K562 (cell line): ENCODE results near the gene GALNT17. TPM values are rescaled to one million over a fixed set of nuclear protein-coding genes. Genes with fewer than 3 reads are reported as not detected.

Experiments
- ATAC-seq: fragments of 200-7000 bp; cut with Tn5 transposase; 3 replicates; pipeline ENCODE4 v1.9.1; 2020; ENCODE audit warnings: moderate library complexity
- BruUV-seq: library from RNA; stranded (reverse); fragments of 400-500 nt; replicated peaks from 2 replicates; lab custom pipeline; 2021; lab: Mats Ljungman, UMichigan
- CTCF ChIA-PET: fragments of 300-600 bp; formaldehyde crosslinking; extraction: SDS; loops from one replicate; lab custom pipeline; 2021; ENCODE audit warnings: low intra/inter-chr PET ratio; lab: Yijun Ruan, JAX
- POLR2A ChIA-PET: fragments of 300-600, 350-650 bp; sonication (Branson Sonifier 250); formaldehyde crosslinking; extraction: SDS; loops from one replicate; lab custom pipeline; 2021; ENCODE audit warnings: antibody characterized with exemption, inconsistent platforms; lab: Yijun Ruan, JAX
- DNase-seq, 4 experiments: peaks; one replicate each; pipeline versions ENCODE4 v3.0.0 to v3.0.0-alpha.2; 2011 to 2018; ENCODE audit warnings: low spot score in 3 of 4, mixed read lengths in 3 of 4; ENCODE audit errors: extremely low read depth in 1 of 4
- FAIRE-seq: peaks from 2 replicates; lab custom pipeline; 2011; peaks lifted over from hg19 to GRCh38; lab: Jason Lieb, UNC
- H2AFZ ChIP-seq: 2 replicates; pipeline ENCODE4 v1.6.0; 2011; ENCODE audit warnings: low read depth, low read length, control low read depth, inconsistent platforms
- H3K27ac ChIP-seq: fragments of 200-600 bp; 3 replicates; pipeline ENCODE4 v1.8.0; 2011; ENCODE audit warnings: low read depth, mild to moderate bottlenecking, control low read depth, inconsistent platforms, low read length, moderate library complexity, mixed read lengths; ENCODE audit errors: extremely low read depth
- H3K27me3 ChIP-seq, 2 experiments: fragments of 300-600 bp in 1 of 2; 2 replicates in 1 of 2; 3 replicates in 1 of 2; pipeline versions ENCODE4 v1.6.0 to v1.8.0; 2011; ENCODE audit warnings: inconsistent platforms in 2 of 2, low read length in 2 of 2, mild to moderate bottlenecking in 1 of 2, mixed read lengths in 1 of 2, moderate library complexity in 1 of 2; ENCODE audit not compliant: control insufficient read depth in 2 of 2, insufficient read depth in 2 of 2
- H3K36me3 ChIP-seq: fragments of 300-600 bp; 3 replicates; pipeline ENCODE4 v1.8.0; 2011; ENCODE audit warnings: mild to moderate bottlenecking, low read length, inconsistent platforms; ENCODE audit not compliant: control insufficient read depth, insufficient read depth
- H3K4me1 ChIP-seq, 2 experiments: fragments of 200-600 bp in 1 of 2; replicated peaks in 1 of 2; 2 replicates in 1 of 2; 3 replicates in 1 of 2; pipeline versions ENCODE4 v1.5.1 to v1.8.0; 2011; ENCODE audit warnings: inconsistent platforms in 2 of 2, low read length in 2 of 2, mild to moderate bottlenecking in 1 of 2, mixed read lengths in 1 of 2, moderate library complexity in 1 of 2; ENCODE audit not compliant: control insufficient read depth in 2 of 2, insufficient read depth in 2 of 2
- H3K4me2 ChIP-seq: 2 replicates; pipeline ENCODE4 v1.6.1; 2011; ENCODE audit warnings: low read length, control low read depth, inconsistent platforms, mixed read lengths; ENCODE audit not compliant: insufficient read depth
- H3K4me3 ChIP-seq: fragments of 200-600 bp; sonication (generic), shearing (Covaris generic); 2 replicates; pipeline ENCODE4 v1.5.1; 2016; ENCODE audit warnings: control low read depth, inconsistent platforms
- H3K79me2 ChIP-seq: fragments of 200-600 bp; 3 replicates; pipeline ENCODE4 v1.8.0; 2011; ENCODE audit warnings: low read length, inconsistent platforms; ENCODE audit not compliant: control insufficient read depth, insufficient read depth
- H3K9ac ChIP-seq, 2 experiments: 2 replicates each; pipeline versions ENCODE4 v1.6.0 to v1.6.1; 2011; ENCODE audit warnings: low read depth in 2 of 2, low read length in 2 of 2, control low read depth in 1 of 2, inconsistent platforms in 1 of 2, mild to moderate bottlenecking in 1 of 2, mixed read lengths in 1 of 2; ENCODE audit not compliant: insufficient read depth in 1 of 2
- H3K9me1 ChIP-seq: one replicate; pipeline ENCODE4 v1.6.0; 2011; ENCODE audit warnings: inconsistent platforms, mild to moderate bottlenecking, low read length, moderate library complexity; ENCODE audit not compliant: control insufficient read depth, insufficient read depth
- H3K9me3 ChIP-seq: replicated peaks from 2 replicates; pipeline ENCODE4 v1.5.1; 2011; ENCODE audit warnings: low read depth, low read length, inconsistent platforms; ENCODE audit not compliant: control insufficient read depth, insufficient read depth
- H4K20me1 ChIP-seq: replicated peaks from 2 replicates; pipeline ENCODE4 v1.6.1; 2011; ENCODE audit warnings: low read length, inconsistent platforms, mixed read lengths; ENCODE audit not compliant: control insufficient read depth, insufficient read depth
- ADNP ChIP-seq: fragments of 200-800 bp; sonication (Bioruptor generic); IDR thresholded peaks from 2 replicates; pipeline ENCODE4 v1.6.1; 2016; ENCODE audit warnings: missing genetic modification characterization, missing compliant biosample characterization
- BDP1 ChIP-seq: IDR thresholded peaks from 3 replicates; pipeline ENCODE4 v1.6.1; 2011; ENCODE audit not compliant: insufficient read length, insufficient read depth
- HMG20B ChIP-seq: fragments of 250-450 bp; sonication (Bioruptor Pico); IDR thresholded peaks from 2 replicates; pipeline ENCODE4 v1.5.0; 2021; ENCODE audit warnings: mild to moderate bottlenecking
- MTA1 ChIP-seq: fragments of 450-650 bp; IDR thresholded peaks from 2 replicates; pipeline ENCODE4 v1.6.1; 2017; ENCODE audit warnings: borderline replicate concordance
- NEUROD1 ChIP-seq: fragments of 150-350 bp; IDR thresholded peaks from 2 replicates; pipeline ENCODE4 v1.6.1; 2014; ENCODE audit warnings: borderline replicate concordance, low read length, low read depth; ENCODE audit not compliant: partially characterized antibody
- SMARCA4 ChIP-seq: fragments of 450-650 bp; IDR thresholded peaks from 2 replicates; pipeline ENCODE4 v1.6.1; 2016
- ZEB2 ChIP-seq: fragments of 450-650 bp; IDR thresholded peaks from 2 replicates; pipeline ENCODE4 v1.6.1; 2016
- ZNF174 ChIP-seq: fragments of 250-450 bp; sonication (Bioruptor Pico); IDR thresholded peaks from 2 replicates; pipeline ENCODE4 v1.4.0; 2020; ENCODE audit warnings: mild to moderate bottlenecking
- ZNF24 ChIP-seq: fragments of 450-650 bp; IDR thresholded peaks from 2 replicates; pipeline ENCODE4 v1.6.1; 2016
- WGBS: fragments of 100-300 bp; shearing (Covaris generic); methylation state at CpG from one replicate; pipeline ENCODE4 v1.1.6; 2016; ENCODE audit warnings: low coverage, mixed read lengths; ENCODE audit not compliant: insufficient coverage; ENCODE audit errors: missing lambda C conversion rate; 5-methylcytosine and 5-hydroxymethylcytosine counted together
- in situ Hi-C: fragments of 300-500 bp; cut with MboI; formaldehyde crosslinking; loops from 4 replicates; pipeline ENCODE4 v1.15.0; 2018; ENCODE audit warnings: inconsistent platforms, mixed read lengths
- intact Hi-C: fragments of 100-400 bp; cut with micrococcal nuclease; formaldehyde crosslinking; loops from 2 replicates; pipeline ENCODE4 v1.14.2; 2022
- polyA plus RNA-seq, 8 experiments: library from polyadenylated mRNA; depleted of rRNA in 4 of 8; stranded (reverse) in 5 of 8; unstranded in 3 of 8; fragments of >200 nt; fragmentation: Nextera tagmentation in 2 of 8; fragmentation: Illumina TruSeq in 1 of 8; extraction: Ambion mirVana in 2 of 8; extraction: Trizol in 1 of 8; gene quantifications; 2 replicates each; pipeline versions ENCODE4 v1.2.1 to v1.2.3, GENCODE V29; 2011 to 2014; ENCODE audit warnings: inconsistent platforms in 1 of 8, missing spikeins in 1 of 8
- total RNA-seq, 7 experiments: library from RNA; depleted of rRNA in 6 of 7; stranded (reverse); fragments of >200 nt in 6 of 7; fragmentation: Illumina TruSeq in 2 of 7; extraction: Trizol in 2 of 7; gene quantifications; 2 replicates each; pipeline versions ENCODE4 v1.2.1 to v1.2.3, GENCODE V29; 2011 to 2021; ENCODE audit warnings: low replicate concordance in 1 of 7
- TF ChIP-seq, protein P1 (sequence below): sonication (generic); formaldehyde crosslinking; IDR thresholded peaks from 2 replicates; pipeline ENCODE4 v1.8.0; 2023; ENCODE audit warnings: mild to moderate bottlenecking, missing genetic modification reagents
- TF ChIP-seq, protein P2 (sequence below): fragments of 450-650 bp; formaldehyde crosslinking; IDR thresholded peaks from 2 replicates; pipeline ENCODE4 v1.4.0; 2020; ENCODE audit warnings: mild to moderate bottlenecking, moderate library complexity
- TF ChIP-seq, protein P3 (sequence below): IDR thresholded peaks from 3 replicates; pipeline ENCODE4 v1.6.1; 2011; ENCODE audit warnings: borderline replicate concordance, mild to moderate bottlenecking, moderate library complexity; ENCODE audit not compliant: insufficient read length; ENCODE audit errors: extremely low read depth
- TF ChIP-seq, protein P4 (sequence below): IDR thresholded peaks from 2 replicates; pipeline ENCODE4 v1.6.1; 2016; ENCODE audit warnings: missing genetic modification characterization, missing compliant biosample characterization

Gene GALNT17
- total and polyA plus RNA-seq, 9 of the 15 experiments (the other 6 are each of a cell fraction or from before 2014, with no cell fraction given), result not detected

DNA sequence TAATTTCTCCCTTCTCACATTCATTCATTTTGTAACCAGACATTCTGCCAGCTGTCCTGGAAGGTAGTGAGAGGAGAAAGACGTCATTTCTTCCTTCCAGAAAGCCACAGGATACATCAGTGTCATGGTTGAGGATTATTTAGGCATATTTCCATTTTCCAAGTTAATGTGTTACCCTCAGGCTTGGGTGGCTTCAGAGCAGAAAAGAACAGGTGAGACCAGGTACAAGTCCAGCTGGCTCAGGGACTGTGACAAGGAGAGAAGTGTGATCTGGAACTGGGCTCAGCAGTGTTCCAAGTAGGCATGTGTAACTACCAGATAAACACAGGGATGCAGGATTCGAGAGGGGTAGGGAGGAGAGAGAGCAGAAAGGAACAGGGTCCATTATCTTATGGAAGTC is 386.9 kb downstream of the GALNT17 start:
- CTCF ChIA-PET, result no interaction called here
- Histone ChIP-seq H4K20me1 (no peaks in the 10 kb centered on the region), H3K4me3 (no peak overlapping the region), H2AFZ (no peak overlapping the region), H3K4me1 (no peaks in the 10 kb centered on the region), H3K27ac (no peak overlapping the region), H3K36me3 (no peaks in the 10 kb centered on the region), H3K9ac (no peak overlapping the region), H3K4me2 (no peak overlapping the region), H3K27me3 (no peaks in the 10 kb centered on the region), H3K79me2 (no peaks in the 10 kb centered on the region), H3K9me3 (0 out of 2 replicates have a peak, but pooled peaks cover 1% of the 10 kb centered on the region), H3K9me1 (no peaks in the 10 kb centered on the region)
- in situ Hi-C loops, result no loop called here
- 0% methylated on average over 2 of the region's 2 CpGs for WGBS
- BruUV-seq, result no TSS peak
- TF ChIP-seq ZEB2 (no peak), HMG20B (no peak), ADNP (tag) (no peak), ZNF24 (no peak), MTA1 (no peak), NEUROD1 (no peak), SMARCA4 (no peak), ZNF174 (CRISPR knock-in tag) (no peak), BDP1 (no peak)
- TF ChIP-seq, protein P1, sequence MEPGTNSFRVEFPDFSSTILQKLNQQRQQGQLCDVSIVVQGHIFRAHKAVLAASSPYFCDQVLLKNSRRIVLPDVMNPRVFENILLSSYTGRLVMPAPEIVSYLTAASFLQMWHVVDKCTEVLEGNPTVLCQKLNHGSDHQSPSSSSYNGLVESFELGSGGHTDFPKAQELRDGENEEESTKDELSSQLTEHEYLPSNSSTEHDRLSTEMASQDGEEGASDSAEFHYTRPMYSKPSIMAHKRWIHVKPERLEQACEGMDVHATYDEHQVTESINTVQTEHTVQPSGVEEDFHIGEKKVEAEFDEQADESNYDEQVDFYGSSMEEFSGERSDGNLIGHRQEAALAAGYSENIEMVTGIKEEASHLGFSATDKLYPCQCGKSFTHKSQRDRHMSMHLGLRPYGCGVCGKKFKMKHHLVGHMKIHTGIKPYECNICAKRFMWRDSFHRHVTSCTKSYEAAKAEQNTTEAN (CRISPR knock-in tag), result no peak
- TF ChIP-seq, protein P2, sequence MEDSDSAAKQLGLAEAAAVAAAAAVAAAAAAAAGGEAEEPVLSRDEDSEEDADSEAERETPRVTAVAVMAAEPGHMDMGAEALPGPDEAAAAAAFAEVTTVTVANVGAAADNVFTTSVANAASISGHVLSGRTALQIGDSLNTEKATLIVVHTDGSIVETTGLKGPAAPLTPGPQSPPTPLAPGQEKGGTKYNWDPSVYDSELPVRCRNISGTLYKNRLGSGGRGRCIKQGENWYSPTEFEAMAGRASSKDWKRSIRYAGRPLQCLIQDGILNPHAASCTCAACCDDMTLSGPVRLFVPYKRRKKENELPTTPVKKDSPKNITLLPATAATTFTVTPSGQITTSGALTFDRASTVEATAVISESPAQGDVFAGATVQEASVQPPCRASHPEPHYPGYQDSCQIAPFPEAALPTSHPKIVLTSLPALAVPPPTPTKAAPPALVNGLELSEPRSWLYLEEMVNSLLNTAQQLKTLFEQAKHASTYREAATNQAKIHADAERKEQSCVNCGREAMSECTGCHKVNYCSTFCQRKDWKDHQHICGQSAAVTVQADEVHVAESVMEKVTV, result no peak
- TF ChIP-seq, protein P3, sequence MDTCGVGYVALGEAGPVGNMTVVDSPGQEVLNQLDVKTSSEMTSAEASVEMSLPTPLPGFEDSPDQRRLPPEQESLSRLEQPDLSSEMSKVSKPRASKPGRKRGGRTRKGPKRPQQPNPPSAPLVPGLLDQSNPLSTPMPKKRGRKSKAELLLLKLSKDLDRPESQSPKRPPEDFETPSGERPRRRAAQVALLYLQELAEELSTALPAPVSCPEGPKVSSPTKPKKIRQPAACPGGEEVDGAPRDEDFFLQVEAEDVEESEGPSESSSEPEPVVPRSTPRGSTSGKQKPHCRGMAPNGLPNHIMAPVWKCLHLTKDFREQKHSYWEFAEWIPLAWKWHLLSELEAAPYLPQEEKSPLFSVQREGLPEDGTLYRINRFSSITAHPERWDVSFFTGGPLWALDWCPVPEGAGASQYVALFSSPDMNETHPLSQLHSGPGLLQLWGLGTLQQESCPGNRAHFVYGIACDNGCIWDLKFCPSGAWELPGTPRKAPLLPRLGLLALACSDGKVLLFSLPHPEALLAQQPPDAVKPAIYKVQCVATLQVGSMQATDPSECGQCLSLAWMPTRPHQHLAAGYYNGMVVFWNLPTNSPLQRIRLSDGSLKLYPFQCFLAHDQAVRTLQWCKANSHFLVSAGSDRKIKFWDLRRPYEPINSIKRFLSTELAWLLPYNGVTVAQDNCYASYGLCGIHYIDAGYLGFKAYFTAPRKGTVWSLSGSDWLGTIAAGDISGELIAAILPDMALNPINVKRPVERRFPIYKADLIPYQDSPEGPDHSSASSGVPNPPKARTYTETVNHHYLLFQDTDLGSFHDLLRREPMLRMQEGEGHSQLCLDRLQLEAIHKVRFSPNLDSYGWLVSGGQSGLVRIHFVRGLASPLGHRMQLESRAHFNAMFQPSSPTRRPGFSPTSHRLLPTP, result no peak
- TF ChIP-seq, protein P4, sequence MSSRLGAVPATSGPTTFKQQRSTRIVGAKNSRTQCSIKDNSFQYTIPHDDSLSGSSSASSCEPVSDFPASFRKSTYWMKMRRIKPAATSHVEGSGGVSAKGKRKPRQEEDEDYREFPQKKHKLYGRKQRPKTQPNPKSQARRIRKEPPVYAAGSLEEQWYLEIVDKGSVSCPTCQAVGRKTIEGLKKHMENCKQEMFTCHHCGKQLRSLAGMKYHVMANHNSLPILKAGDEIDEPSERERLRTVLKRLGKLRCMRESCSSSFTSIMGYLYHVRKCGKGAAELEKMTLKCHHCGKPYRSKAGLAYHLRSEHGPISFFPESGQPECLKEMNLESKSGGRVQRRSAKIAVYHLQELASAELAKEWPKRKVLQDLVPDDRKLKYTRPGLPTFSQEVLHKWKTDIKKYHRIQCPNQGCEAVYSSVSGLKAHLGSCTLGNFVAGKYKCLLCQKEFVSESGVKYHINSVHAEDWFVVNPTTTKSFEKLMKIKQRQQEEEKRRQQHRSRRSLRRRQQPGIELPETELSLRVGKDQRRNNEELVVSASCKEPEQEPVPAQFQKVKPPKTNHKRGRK, result no peak
- POLR2A ChIA-PET, result no interaction called here
- intact Hi-C loops, result no loop called here
- ATAC-seq (no peak), DNase-seq (no peak), FAIRE-seq (no peak)
